GM10847 (cell line): ENCODE results near the gene TPD52L3.

Experiments
- POLR2A ChIP-seq: IDR thresholded peaks from 2 replicates; pipeline ENCODE4 v1.6.1; 2011; ENCODE audit not compliant: insufficient read length; ENCODE audit errors: extremely low read depth

TPD52L3 gene

DNA sequence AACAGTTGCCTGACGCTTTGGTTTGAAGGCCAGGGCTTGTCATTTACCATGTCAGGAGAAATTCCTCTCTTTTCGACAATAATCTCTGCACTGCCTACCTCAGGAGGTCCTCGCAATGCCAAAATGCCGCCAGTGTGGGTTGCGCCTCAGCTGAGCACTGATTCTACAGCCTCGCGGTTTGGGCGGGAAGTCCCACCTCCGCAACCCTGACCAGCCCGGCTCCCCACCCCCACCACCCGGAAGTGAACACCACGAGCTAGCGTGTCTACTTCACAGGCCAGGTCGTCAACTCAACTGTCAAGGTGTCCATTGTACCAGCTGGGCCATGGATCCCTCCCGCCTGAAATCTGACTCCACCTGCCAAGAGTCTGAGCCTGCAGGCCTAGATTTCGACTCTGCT is at the start of gene TPD52L3:
TSS of gene TPD52L3 (plus strand) at position 273 of the 400 bp plus-strand sequence. CDS start 221 bp downstream, outside the sequence.
- no peak for TF ChIP-seq POLR2A

DNA sequence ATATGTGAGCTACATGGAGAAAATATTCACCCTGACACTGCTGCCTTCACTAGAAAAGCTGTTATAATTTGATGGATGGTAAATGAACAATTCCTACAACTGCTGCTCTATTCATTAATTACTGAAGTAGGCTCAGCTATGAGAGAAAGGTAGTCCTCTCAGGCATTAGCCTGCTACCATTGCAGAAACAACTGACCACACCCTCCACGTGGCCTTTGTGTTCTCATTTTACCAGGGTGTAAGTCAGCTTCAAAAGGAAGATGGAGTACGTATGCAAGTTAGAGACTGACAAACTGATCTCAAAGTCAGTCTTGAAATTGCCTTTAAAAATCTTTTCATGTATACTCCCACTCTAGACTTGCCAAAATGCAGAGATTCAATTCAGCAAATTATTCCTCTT is 26.3 kb upstream of the TPD52L3 start:
- TF ChIP-seq POLR2A, result no peak

DNA sequence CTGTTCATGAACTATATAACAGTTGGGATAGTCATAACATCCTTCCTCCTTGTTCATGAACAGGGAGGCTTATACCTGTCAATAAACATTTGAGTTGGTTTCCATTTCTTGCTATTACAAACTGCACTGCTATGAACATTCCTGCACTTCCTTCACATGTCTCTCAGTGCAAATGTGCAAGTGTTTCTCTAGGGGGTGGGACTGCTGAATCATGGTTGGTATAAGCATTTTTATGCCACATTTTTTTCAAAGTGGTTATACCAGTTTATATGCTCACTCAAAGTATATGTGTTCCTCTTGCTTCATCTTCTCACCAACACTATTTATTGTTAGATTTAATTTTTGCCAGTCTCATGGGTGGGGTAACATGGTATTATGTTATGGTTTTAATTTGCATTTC is 25.8 kb upstream of the TPD52L3 start:
- no peak for TF ChIP-seq POLR2A

DNA sequence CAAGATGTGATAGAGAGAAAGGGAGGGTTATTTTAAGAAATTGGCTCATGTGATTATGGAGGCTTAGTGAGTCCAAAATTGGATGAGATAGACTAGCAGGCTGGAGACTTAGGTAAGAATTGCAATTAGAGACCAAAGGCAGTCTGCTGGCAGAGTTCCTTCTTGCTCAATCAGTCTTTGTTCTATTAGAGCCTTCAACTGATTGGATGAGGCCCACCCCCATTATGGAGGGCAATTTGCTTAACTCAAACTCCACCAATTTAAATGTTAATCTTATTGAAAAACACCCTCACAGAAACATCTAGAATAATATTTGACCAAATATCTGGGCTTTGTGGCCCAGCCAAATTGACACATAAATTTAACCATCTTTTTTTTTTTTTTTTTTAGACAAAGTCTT is 23.9 kb upstream of the TPD52L3 start:
- TF ChIP-seq POLR2A, result no peak

DNA sequence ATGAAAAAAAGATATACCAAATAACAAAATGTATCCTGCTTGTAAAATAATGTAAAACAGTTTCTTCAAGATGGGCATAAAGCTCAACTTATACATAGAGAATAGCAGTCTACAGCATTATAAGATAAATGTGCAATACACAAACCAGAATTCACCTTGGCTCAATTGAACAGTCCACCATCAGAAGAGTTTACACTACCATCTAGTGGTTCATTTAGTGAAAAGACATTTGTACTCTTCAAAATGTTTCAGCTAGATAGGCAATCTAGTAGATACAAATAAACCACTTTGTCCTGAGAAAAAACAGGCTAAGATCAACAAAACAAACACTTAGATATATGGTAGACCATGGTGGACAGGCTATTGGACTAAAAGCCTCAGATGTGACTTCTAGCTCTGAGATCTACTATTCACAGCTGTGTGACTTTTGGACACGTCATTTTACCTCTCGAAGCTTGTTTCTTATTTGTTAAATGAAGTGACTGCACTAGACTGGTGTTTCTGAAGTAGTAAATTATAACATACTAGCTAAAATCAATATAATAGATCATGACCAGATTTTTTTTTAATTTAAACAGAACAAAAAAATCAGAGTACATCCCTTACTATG is 22.1 kb upstream of the TPD52L3 start:
- TF ChIP-seq POLR2A, result no peak

DNA sequence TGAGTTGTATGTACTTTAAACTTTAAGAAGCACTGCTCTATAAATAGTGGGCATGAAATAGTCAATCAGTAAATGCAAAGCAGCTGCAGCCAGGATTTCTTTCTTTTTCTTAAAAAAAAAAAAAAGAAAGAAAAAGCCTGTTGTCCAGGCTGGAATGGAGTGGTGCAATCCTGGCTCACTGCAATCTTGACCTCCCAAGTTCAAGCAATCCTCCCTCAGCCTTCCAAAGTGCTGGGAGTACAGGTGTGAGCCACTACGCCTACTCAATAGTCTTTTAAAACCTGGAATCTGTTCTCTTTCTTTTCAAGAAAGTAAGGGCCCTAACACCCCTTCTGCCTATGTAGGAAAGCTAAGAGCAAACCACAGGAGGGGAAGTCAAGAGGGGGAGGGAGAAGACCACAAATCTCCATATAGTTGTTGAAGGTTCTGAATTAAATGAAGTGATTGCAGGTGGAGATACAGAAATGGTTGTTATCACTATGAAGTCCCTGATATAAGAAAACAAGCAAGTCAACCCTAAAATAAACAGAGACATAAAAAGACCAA is 20.6 kb upstream of the TPD52L3 start:
- TF ChIP-seq POLR2A, result no peak

DNA sequence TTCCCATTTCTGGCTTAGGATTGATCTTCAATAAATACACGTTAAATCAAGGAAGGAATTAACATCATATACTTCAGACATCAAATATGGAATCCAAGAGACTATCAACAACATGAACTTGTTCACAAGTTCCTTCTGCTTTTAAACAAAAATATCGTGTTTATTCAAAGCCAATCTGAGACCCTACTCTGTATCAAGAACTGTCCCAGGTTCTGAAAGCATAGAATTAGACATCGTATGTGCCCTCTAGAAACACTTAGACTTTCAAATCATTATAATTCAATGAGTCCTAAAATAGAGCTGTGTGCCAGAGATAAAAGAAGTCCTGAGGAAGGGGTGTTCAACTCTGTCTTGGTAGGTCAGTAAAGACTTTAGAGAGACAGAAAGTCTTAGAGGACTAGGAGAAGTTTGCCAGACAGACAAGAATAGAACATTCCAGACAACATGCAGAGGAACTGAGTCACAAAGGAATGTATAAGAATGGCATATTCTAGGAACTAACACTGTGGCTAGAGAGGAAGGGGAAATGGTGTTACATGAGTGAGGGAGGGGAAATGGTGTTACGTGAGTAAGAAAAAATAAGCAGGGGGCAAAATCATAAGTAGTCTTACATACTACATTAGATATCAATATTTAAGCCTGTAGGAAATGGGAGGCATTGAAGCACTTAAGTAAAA is 2.9 kb downstream of the TPD52L3 start:
- no peak for TF ChIP-seq POLR2A

DNA sequence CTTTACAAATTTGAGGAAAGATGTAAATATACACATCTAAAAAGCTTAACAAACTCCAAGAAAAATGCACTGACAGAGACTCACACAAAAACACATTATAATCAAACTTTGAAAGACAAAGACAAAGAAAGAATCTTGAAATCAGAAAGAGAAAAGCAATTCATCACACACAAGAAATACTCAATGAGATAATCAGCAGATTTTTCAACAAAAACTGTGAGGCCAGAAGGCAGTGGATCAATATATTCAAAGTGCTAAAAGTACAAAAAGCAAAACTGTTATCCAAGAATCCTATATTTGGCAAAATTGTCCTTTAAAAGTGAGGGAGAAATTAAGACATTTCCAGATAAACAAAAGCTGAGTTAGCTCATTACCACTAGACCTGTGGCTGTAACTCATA is 6.1 kb downstream of the TPD52L3 start:
- TF ChIP-seq POLR2A, result no peak

DNA sequence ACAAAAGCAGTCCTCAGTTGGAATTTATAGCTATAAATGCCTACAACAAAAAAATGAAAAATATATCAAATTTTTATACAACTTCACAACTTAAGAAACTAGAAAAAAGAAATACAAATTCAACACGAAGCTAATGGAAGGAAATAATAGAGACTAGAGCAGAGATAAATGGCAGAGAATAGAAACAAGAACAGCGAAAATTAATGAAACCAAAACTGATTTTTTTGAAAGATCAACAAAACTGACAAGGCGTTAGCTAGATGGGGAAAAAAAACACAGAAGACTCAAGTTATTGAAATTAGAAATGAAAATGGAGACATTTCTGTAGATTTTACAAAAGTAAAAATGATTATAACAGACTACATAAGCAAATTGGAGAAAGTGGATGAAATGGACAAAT is 20.6 kb downstream of the TPD52L3 start:
- TF ChIP-seq POLR2A, result no peak

DNA sequence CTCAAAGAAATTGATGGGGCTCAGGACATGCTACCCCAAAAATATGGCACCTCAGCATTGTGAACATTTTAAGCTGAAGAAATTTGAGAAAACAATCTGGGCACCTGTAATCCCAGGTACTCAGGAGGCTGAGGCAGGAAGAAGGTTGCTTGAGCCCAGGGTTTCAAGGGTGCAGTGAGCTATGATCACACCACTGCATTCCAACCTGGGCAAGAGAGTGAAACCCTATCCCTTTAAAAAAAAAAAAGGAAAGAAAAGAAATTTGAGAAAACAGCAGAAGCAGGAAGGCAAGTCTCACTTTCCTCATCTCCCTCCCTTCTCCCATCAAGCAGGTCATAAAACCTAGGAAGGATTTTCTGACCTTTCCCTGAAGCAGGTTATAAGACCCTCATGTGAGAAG is 23.6 kb downstream of the TPD52L3 start:
- no peak for TF ChIP-seq POLR2A

DNA sequence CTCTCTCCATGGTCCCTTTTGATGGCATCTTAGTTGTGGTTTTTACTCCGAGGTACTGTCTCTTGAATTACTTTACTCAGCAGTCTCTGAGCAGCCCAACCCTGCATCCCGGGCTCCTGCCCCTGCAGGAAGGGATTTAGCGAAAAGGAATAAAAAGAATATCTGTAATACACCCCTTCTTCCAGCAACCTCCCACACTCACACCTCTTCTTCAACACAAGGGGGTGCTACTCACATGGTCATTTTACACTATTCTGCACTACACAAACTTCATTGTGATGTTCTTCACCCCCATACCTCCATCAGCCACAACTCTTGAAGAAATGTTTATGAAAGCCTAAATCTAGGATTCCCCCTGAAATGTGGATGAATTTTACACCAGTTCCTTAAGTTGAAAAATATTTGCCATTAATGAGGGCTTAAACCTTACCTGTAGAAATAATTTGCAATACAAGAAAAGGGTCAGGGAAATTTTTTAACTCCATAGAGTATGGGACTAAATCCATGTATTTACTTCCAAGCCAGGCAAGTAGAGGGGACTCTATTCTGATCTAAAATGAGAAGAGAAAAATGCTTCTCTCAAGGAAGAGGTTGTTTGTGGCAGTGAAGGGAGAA is 26.0 kb downstream of the TPD52L3 start:
- TF ChIP-seq POLR2A, result no peak

DNA sequence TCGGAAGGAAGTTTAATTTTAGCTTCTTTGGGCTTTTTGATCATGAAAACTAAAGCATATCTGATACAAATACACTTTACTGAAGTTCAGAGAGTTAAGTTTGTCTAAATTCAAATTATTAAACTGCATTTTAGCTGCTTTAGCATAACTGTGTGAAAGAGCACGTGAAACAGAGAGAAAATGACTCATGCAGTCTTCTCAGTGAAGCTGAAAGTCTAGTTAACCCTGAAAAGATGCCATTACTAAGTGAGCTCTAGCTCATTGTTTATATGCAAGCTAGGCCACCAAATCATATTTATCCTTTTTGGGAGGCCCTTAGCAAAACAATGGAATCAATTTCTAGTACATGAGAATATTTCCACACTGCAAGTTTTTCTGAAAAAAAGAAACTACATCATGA is 27.6 kb downstream of the TPD52L3 start:
- no peak for TF ChIP-seq POLR2A

DNA sequence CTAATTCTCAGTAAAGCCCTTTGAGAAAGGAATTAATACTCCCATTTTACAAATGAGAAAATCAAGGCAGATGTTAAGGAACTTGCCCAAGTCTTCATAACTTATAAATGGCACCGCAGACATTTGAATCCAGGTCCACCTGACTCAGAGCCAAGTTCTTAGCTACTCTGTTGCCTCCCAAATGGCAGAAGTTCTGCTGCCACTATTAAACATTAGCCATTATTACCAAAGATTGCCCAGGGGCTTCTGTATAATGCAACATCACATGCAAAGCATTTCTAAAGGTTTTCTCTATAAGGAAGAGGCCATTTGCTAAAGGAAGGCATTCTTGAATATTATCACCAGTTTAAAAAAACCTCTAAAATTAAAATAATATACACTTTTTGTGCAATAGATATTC is 28.3 kb downstream of the TPD52L3 start:
- TF ChIP-seq POLR2A, result no peak

DNA sequence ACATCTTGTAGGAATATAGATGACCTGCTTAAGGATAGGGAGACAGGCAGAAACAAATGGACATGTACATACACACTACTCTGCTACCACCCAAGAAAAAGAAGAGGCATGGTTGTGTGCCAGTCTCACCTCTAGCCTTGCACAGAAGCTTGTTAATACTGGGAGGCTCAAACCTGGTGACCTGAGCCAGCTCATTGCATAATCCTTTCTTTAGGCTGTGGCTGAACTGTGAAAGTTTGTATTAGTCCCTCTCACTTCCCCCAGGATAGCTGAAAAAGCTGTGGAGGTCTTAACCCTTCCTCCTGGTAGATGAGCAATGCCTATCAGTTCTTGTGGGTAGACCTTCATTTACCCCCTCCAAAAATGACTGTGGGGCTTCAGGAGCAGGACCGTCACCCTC is 28.7 kb downstream of the TPD52L3 start:
- no peak for TF ChIP-seq POLR2A

DNA sequence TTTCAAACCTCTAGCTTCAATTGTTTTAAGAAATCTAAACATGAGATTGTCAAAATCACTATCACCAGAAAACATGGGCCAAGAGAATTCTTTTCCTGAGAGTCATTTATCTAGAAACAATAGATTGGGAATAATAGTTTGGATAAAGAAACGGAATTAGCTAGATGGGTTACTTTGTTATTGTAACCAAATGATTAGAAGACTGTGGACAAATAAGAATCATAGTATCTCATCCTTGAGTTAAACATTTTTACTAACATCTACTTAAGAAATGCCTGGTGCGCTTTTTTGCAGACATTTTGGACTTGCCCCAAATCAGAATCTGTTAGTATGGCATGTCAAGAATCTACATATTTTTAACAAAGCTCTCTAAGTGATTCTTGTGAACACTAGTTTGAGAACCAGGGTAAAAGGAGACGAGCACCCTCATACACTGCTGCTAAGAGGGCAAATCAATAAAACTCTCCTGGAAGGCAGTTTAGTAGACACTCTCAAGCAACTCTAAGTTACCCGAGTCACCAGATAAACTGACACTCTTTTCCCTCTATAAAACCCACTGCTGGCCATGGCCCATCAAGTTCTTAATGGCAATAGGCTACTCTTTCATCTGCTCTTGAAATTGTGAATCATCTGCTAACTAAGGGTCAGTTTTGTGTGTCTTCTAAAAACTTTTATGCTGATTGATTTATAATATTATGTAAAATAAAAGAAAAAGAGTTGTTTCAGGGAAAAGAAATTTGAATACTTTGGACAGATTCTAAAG is 39.1 kb downstream of the TPD52L3 start:
- TF ChIP-seq POLR2A, result no peak

DNA sequence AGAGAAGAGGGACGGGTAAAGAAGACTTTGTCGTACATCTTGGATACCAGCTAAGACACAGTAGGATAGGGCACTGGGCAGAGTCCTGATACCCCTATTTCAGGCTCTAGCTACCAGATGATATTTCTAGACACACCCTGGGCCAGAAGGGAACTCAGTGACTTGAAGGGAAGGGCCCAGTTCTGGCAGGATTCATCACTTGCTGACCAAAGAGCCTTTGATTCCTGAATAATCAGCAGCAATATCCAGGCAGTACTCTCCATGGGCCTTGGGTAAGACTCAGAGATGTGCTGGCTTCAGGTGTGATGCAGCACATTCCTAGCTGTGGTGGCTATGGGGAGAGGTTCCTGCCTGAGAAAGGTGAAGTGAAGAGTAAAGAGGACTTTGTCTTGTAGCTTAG is 40.7 kb downstream of the TPD52L3 start:
- TF ChIP-seq POLR2A, result no peak
